PC-3 (cell line): ENCODE results near the gene SPPL2C. TPM values are rescaled to one million over a fixed set of nuclear protein-coding genes. Genes with fewer than 3 reads are reported as not detected.
A peak's percentile ranks its signal among the peaks of the same experiment; 100 is the strongest.

ENCODE experiments used
- ATAC-seq: fragments of 200-7000 bp; cut with Tn5 transposase; 2 replicates; pipeline ENCODE4 v1.9.1; 2020; ENCODE audit warnings: mild to moderate bottlenecking, moderate library complexity
- BruUV-seq: library from RNA; stranded (reverse); fragments of 400-500 nt; replicated peaks from 2 replicates; lab custom pipeline; 2021; lab: Mats Ljungman, UMichigan
- CTCF ChIA-PET: fragments of 300-600 bp; sonication (Branson Sonifier 250); formaldehyde crosslinking; loops from one replicate; lab custom pipeline; 2022; ENCODE audit warnings: antibody characterized with exemption; lab: Charles Lee
- POLR2A ChIA-PET: fragments of 300-600 bp; sonication (Branson Sonifier 250); formaldehyde crosslinking; loops from one replicate; lab custom pipeline; 2022; ENCODE audit warnings: antibody characterized with exemption; ENCODE audit not compliant: unreplicated experiment; lab: Charles Lee
- DNase-seq: peaks from one replicate; pipeline ENCODE4 v3.0.0-alpha.2; 2015
- H2AFZ ChIP-seq: fragments of 300-600 bp; sonication (generic); 2 replicates; pipeline ENCODE4 v1.6.0; 2016; ENCODE audit warnings: antibody characterized with exemption, low read length
- H3F3A ChIP-seq: fragments of 300-600 bp; sonication (generic); one replicate; pipeline ENCODE4 v1.6.0; 2017; ENCODE audit warnings: antibody characterized with exemption, low read length, control low read depth, mild to moderate bottlenecking; ENCODE audit not compliant: unreplicated experiment
- H3K27ac ChIP-seq: fragments of 300-600 bp; sonication (generic); 2 replicates; pipeline ENCODE4 v1.5.1; 2016; ENCODE audit warnings: mild to moderate bottlenecking, low read length
- H3K27me3 ChIP-seq: fragments of 300-600 bp; sonication (generic); 2 replicates; pipeline ENCODE4 v1.6.1; 2016; ENCODE audit warnings: low read length, mixed read lengths
- H3K36me3 ChIP-seq: fragments of 300-600 bp; sonication (generic); 2 replicates; pipeline ENCODE4 v1.6.1; 2016; ENCODE audit warnings: low read depth, mixed run types, low read length, mixed read lengths
- H3K4me1 ChIP-seq: fragments of 300-600 bp; sonication (generic); 2 replicates; pipeline ENCODE4 v1.5.1; 2016; ENCODE audit warnings: low read length; ENCODE audit not compliant: insufficient read depth
- H3K4me2 ChIP-seq: fragments of 300-600 bp; sonication (generic); 2 replicates; pipeline ENCODE4 v1.6.0; 2016; ENCODE audit warnings: low read length
- H3K4me3 ChIP-seq: fragments of 300-600 bp; sonication (generic); 2 replicates; pipeline ENCODE4 v1.5.1; 2016; ENCODE audit warnings: mild to moderate bottlenecking, low read length, mixed read lengths
- H3K79me2 ChIP-seq: fragments of 300-600 bp; sonication (generic); 2 replicates; pipeline ENCODE4 v1.6.1; 2017; ENCODE audit warnings: low read length, mixed read lengths
- H3K9ac ChIP-seq: fragments of 300-600 bp; sonication (generic); 2 replicates; pipeline ENCODE4 v1.6.0; 2016; ENCODE audit warnings: mild to moderate bottlenecking, low read length
- H3K9me2 ChIP-seq: fragments of 300-600 bp; sonication (generic); replicated peaks from 2 replicates; pipeline ENCODE4 v1.6.1; 2016; ENCODE audit warnings: mixed run types, low read length, mixed read lengths
- H3K9me3 ChIP-seq: fragments of 300-600 bp; sonication (generic); 2 replicates; pipeline ENCODE4 v1.6.1; 2016; ENCODE audit warnings: low read length, mixed read lengths
- H4K20me1 ChIP-seq: fragments of 300-600 bp; sonication (generic); 2 replicates; pipeline ENCODE4 v1.6.1; 2016; ENCODE audit warnings: low read length, mixed read lengths
- CTCF ChIP-seq: fragments of 300-600 bp; sonication (generic); conservative IDR thresholded peaks from 2 replicates; pipeline ENCODE4 v1.5.1; 2017; ENCODE audit warnings: antibody characterized with exemption, low read depth, mild to moderate bottlenecking, low read length
- EZH2 ChIP-seq: fragments of 300-600 bp; sonication (generic); IDR thresholded peaks from one replicate; pipeline ENCODE4 v1.6.1; 2017; ENCODE audit warnings: antibody characterized with exemption, mild to moderate bottlenecking, low read length; ENCODE audit not compliant: unreplicated experiment
- EZH2phosphoT487 ChIP-seq: fragments of 300-600 bp; sonication (generic); IDR thresholded peaks from 2 replicates; pipeline ENCODE4 v1.6.1; 2018; ENCODE audit warnings: mild to moderate bottlenecking, antibody characterized with exemption, low read length, borderline replicate concordance
- intact Hi-C: fragments of 100-400 bp; cut with micrococcal nuclease; formaldehyde crosslinking; loops from 2 replicates; pipeline ENCODE4 v1.9.0; 2023
- total RNA-seq: library from RNA; depleted of rRNA; stranded (reverse); fragments of >200 nt; gene quantifications from 2 replicates; pipeline ENCODE4 v1.2.3, GENCODE V29; 2014

Gene SPPL2C
- total RNA-seq, 1 experiment from 2014 or later, result not detected

- ATAC-seq, result no peak
- H3K79me2 ChIP-seq, result no peaks in the 10 kb centered on the region
- peaks cover 51% of the 10 kb centered on the region for H3K27me3 ChIP-seq
- TF ChIP-seq CTCF (no peak), EZH2 (no peak), EZH2phosphoT487 (no peak)
- DNase-seq, result no peak
- POLR2A ChIA-PET, result no interaction called here
- no peaks in the 10 kb centered on the region for H4K20me1 ChIP-seq
- CTCF ChIA-PET, result interaction anchor here (1.0 kb wide), 1 partner anchor 227 kb away, joined by 3 read pairs; no protein-coding TSS in a partner anchor
- H3F3A ChIP-seq, result no peaks in the 10 kb centered on the region
- H3K27ac ChIP-seq, result no peak overlapping the region
- no peak overlapping the region for H3K9ac ChIP-seq
- H3K4me2 ChIP-seq, result no peak overlapping the region
- H3K4me1 ChIP-seq, result no peaks in the 10 kb centered on the region
- intact Hi-C loops, result no loop called here
- H3K4me3 ChIP-seq, result no peak overlapping the region
- no peaks in the 10 kb centered on the region for H3K9me3 ChIP-seq
- BruUV-seq, result no TSS peak
- no peaks in the 10 kb centered on the region for H3K9me2 ChIP-seq
- no peaks in the 10 kb centered on the region for H3K36me3 ChIP-seq
- 0 out of 2 replicates have a peak overlapping the region, but pooled peaks have one; percentile 0 for H2AFZ ChIP-seq
Measured at GRCh38 chr17:45867171-45867570, 22.5 kb downstream of the SPPL2C start.

- Histone ChIP-seq H3K9me3 (no peaks in the 10 kb centered on the region), H3F3A (no peaks in the 10 kb centered on the region), H3K79me2 (no peaks in the 10 kb centered on the region), H3K4me1 (no peaks in the 10 kb centered on the region), H3K9ac (no peak overlapping the region), H4K20me1 (no peaks in the 10 kb centered on the region), H3K27me3 (peaks cover 46% of the 10 kb centered on the region), H3K27ac (no peak overlapping the region), H3K9me2 (no peaks in the 10 kb centered on the region), H2AFZ (0 out of 2 replicates have a peak overlapping the region, but pooled peaks have one; percentile 0), H3K4me2 (no peak overlapping the region), H3K4me3 (no peak overlapping the region), H3K36me3 (no peaks in the 10 kb centered on the region)
- TF ChIP-seq CTCF (no peak), EZH2 (no peak), EZH2phosphoT487 (no peak)
- no TSS peak for BruUV-seq
- ChIA-PET CTCF (interaction anchor here (1.0 kb wide), 1 partner anchor 228 kb away, joined by 3 read pairs; no protein-coding TSS in a partner anchor), POLR2A (no interaction called here)
- peak; percentile 27 for DNase-seq
- intact Hi-C loops, result no loop called here
- ATAC-seq, result no peak
Measured at GRCh38 chr17:45867702-45868101, 23.0 kb downstream of the SPPL2C start.

GRCh38 chr17:45868276-45868675, 23.6 kb downstream of the SPPL2C start:
- Histone ChIP-seq H3K4me2 (no peak overlapping the region), H3K9me2 (no peaks in the 10 kb centered on the region), H3K9ac (no peak overlapping the region), H4K20me1 (no peaks in the 10 kb centered on the region), H3K4me1 (no peaks in the 10 kb centered on the region), H3F3A (no peaks in the 10 kb centered on the region), H3K9me3 (no peaks in the 10 kb centered on the region), H2AFZ (no peak overlapping the region), H3K27me3 (peaks cover 41% of the 10 kb centered on the region), H3K36me3 (no peaks in the 10 kb centered on the region), H3K79me2 (no peaks in the 10 kb centered on the region), H3K4me3 (no peak overlapping the region), H3K27ac (no peak overlapping the region)
- CTCF ChIA-PET, result no interaction called here
- no peak for ATAC-seq
- no peak for DNase-seq
- no TSS peak for BruUV-seq
- POLR2A ChIA-PET, result no interaction called here
- intact Hi-C loops, result no loop called here
- TF ChIP-seq EZH2 (no peak), EZH2phosphoT487 (no peak), CTCF (no peak)
